Spleen (tissue), 7 donors: ENCODE results near the gene FDXACB1.

Source experiments
- CTCF ChIP-seq, 11 experiments: fragments of 200-600 bp in 7 of 11; fragments of 450-650 bp in 4 of 11; sonication (generic) in 4 of 11; IDR thresholded peaks in 8 of 11; conservative IDR thresholded peaks in 3 of 11; 1 replicate in 7 of 11; 2 replicates in 4 of 11; pipeline versions ENCODE4 v1.4.0 to v1.8.0; 2016 to 2021; ENCODE audit warnings: antibody characterized with exemption in 11 of 11, inconsistent platforms in 4 of 11, mild to moderate bottlenecking in 1 of 11
- POLR2A ChIP-seq, 3 donors: fragments of 450-650 bp; IDR thresholded peaks; one replicate each; pipeline ENCODE4 v1.5.1; 2017; ENCODE audit warnings: antibody characterized with exemption in 3 of 3, mild to moderate bottlenecking in 1 of 3
- donor health status: DM: no; HTN: no; CAD: no; lungs with moderate emphysema.
- donor health status: DM: no; HTN: no; CAD: no.
- donor health status: DM: no; HTN: no; CAD: no.

GRCh38 chr11:111843661-111844060 is 35.3 kb downstream of the FDXACB1 start:
- TF ChIP-seq CTCF (IDR thresholded peaks at IDR 0.05 in 8 of 11, conservative IDR thresholded peaks at IDR 0.05 in 3 of 11) (no peak), POLR2A (IDR thresholded peaks at IDR 0.05) (no peak)
